Astrocyte (in vitro differentiated cells and primary cell): Measurements from ENCODE around the gene EML5.

Source experiments
- CTCF ChIP-seq: IDR thresholded peaks from 2 replicates; pipeline ENCODE4 v1.5.1; 2011; ENCODE audit warnings: low read depth, mild to moderate bottlenecking, inconsistent platforms, low read length, moderate library complexity; ENCODE audit not compliant: insufficient read depth
- EZH2 ChIP-seq: IDR thresholded peaks from 2 replicates; pipeline ENCODE4 v1.6.1; 2012; ENCODE audit warnings: mild to moderate bottlenecking, low read length, inconsistent platforms; ENCODE audit not compliant: insufficient read depth

GRCh38 chr14:88588081-88588480, 204.7 kb downstream of the EML5 start:
- TF ChIP-seq EZH2 (no peak), CTCF (no peak)
